K562 (cell line): Measurements from ENCODE around the gene ZSCAN21. TPM values are rescaled to one million over a fixed set of nuclear protein-coding genes. Genes with fewer than 3 reads are reported as not detected.
A peak's percentile ranks its signal among the peaks of the same experiment; 100 is the strongest.

Source experiments
- ATAC-seq: fragments of 200-7000 bp; cut with Tn5 transposase; 3 replicates; pipeline ENCODE4 v1.9.1; 2020; ENCODE audit warnings: moderate library complexity
- BruUV-seq: library from RNA; stranded (reverse); fragments of 400-500 nt; replicated peaks from 2 replicates; lab custom pipeline; 2021; lab: Mats Ljungman, UMichigan
- CTCF ChIA-PET: fragments of 300-600 bp; formaldehyde crosslinking; extraction: SDS; loops from one replicate; lab custom pipeline; 2021; ENCODE audit warnings: low intra/inter-chr PET ratio; lab: Yijun Ruan, JAX
- POLR2A ChIA-PET: fragments of 300-600, 350-650 bp; sonication (Branson Sonifier 250); formaldehyde crosslinking; extraction: SDS; loops from one replicate; lab custom pipeline; 2021; ENCODE audit warnings: antibody characterized with exemption, inconsistent platforms; lab: Yijun Ruan, JAX
- DNase-seq, 4 experiments: peaks; one replicate each; pipeline versions ENCODE4 v3.0.0 to v3.0.0-alpha.2; 2011 to 2018; ENCODE audit warnings: low spot score in 3 of 4, mixed read lengths in 3 of 4; ENCODE audit errors: extremely low read depth in 1 of 4
- FAIRE-seq: peaks from 2 replicates; lab custom pipeline; 2011; peaks lifted over from hg19 to GRCh38; lab: Jason Lieb, UNC
- H2AFZ ChIP-seq: 2 replicates; pipeline ENCODE4 v1.6.0; 2011; ENCODE audit warnings: low read depth, low read length, control low read depth, inconsistent platforms
- H3K27ac ChIP-seq: fragments of 200-600 bp; 3 replicates; pipeline ENCODE4 v1.8.0; 2011; ENCODE audit warnings: low read depth, mild to moderate bottlenecking, control low read depth, inconsistent platforms, low read length, moderate library complexity, mixed read lengths; ENCODE audit errors: extremely low read depth
- H3K27me3 ChIP-seq, 2 experiments: fragments of 300-600 bp in 1 of 2; 2 replicates in 1 of 2; 3 replicates in 1 of 2; pipeline versions ENCODE4 v1.6.0 to v1.8.0; 2011; ENCODE audit warnings: inconsistent platforms in 2 of 2, low read length in 2 of 2, mild to moderate bottlenecking in 1 of 2, mixed read lengths in 1 of 2, moderate library complexity in 1 of 2; ENCODE audit not compliant: control insufficient read depth in 2 of 2, insufficient read depth in 2 of 2
- H3K36me3 ChIP-seq: fragments of 300-600 bp; 3 replicates; pipeline ENCODE4 v1.8.0; 2011; ENCODE audit warnings: mild to moderate bottlenecking, low read length, inconsistent platforms; ENCODE audit not compliant: control insufficient read depth, insufficient read depth
- H3K4me1 ChIP-seq, 2 experiments: fragments of 200-600 bp in 1 of 2; replicated peaks in 1 of 2; 2 replicates in 1 of 2; 3 replicates in 1 of 2; pipeline versions ENCODE4 v1.5.1 to v1.8.0; 2011; ENCODE audit warnings: inconsistent platforms in 2 of 2, low read length in 2 of 2, mild to moderate bottlenecking in 1 of 2, mixed read lengths in 1 of 2, moderate library complexity in 1 of 2; ENCODE audit not compliant: control insufficient read depth in 2 of 2, insufficient read depth in 2 of 2
- H3K4me2 ChIP-seq: 2 replicates; pipeline ENCODE4 v1.6.1; 2011; ENCODE audit warnings: low read length, control low read depth, inconsistent platforms, mixed read lengths; ENCODE audit not compliant: insufficient read depth
- H3K4me3 ChIP-seq: fragments of 200-600 bp; sonication (generic), shearing (Covaris generic); 2 replicates; pipeline ENCODE4 v1.5.1; 2016; ENCODE audit warnings: control low read depth, inconsistent platforms
- H3K79me2 ChIP-seq: fragments of 200-600 bp; 3 replicates; pipeline ENCODE4 v1.8.0; 2011; ENCODE audit warnings: low read length, inconsistent platforms; ENCODE audit not compliant: control insufficient read depth, insufficient read depth
- H3K9ac ChIP-seq, 2 experiments: 2 replicates each; pipeline versions ENCODE4 v1.6.0 to v1.6.1; 2011; ENCODE audit warnings: low read depth in 2 of 2, low read length in 2 of 2, control low read depth in 1 of 2, inconsistent platforms in 1 of 2, mild to moderate bottlenecking in 1 of 2, mixed read lengths in 1 of 2; ENCODE audit not compliant: insufficient read depth in 1 of 2
- H3K9me1 ChIP-seq: one replicate; pipeline ENCODE4 v1.6.0; 2011; ENCODE audit warnings: inconsistent platforms, mild to moderate bottlenecking, low read length, moderate library complexity; ENCODE audit not compliant: control insufficient read depth, insufficient read depth
- H3K9me3 ChIP-seq: replicated peaks from 2 replicates; pipeline ENCODE4 v1.5.1; 2011; ENCODE audit warnings: low read depth, low read length, inconsistent platforms; ENCODE audit not compliant: control insufficient read depth, insufficient read depth
- H4K20me1 ChIP-seq: replicated peaks from 2 replicates; pipeline ENCODE4 v1.6.1; 2011; ENCODE audit warnings: low read length, inconsistent platforms, mixed read lengths; ENCODE audit not compliant: control insufficient read depth, insufficient read depth
- CBFB ChIP-seq: sonication (generic); formaldehyde crosslinking; IDR thresholded peaks from 2 replicates; pipeline ENCODE4 v1.4.0; 2020; ENCODE audit warnings: mild to moderate bottlenecking, missing genetic modification reagents
- CHD1 ChIP-seq: fragments of 200-600 bp; sonication (generic); IDR thresholded peaks from one replicate; pipeline ENCODE4 v1.6.1; 2012; ENCODE audit warnings: mild to moderate bottlenecking, moderate library complexity, low read length, inconsistent platforms
- CTBP1 ChIP-seq: fragments of 450-650 bp; IDR thresholded peaks from 2 replicates; pipeline ENCODE4 v1.6.1; 2016; ENCODE audit warnings: borderline replicate concordance
- CXXC5 ChIP-seq: fragments of 250-450 bp; sonication (Bioruptor Pico); IDR thresholded peaks from 2 replicates; pipeline ENCODE4 v1.8.0; 2022; ENCODE audit warnings: inconsistent platforms, mild to moderate bottlenecking, moderate library complexity
- FOXJ3 ChIP-seq: sonication (generic); formaldehyde crosslinking; IDR thresholded peaks from 2 replicates; pipeline ENCODE4 v1.4.0; 2020; ENCODE audit warnings: mild to moderate bottlenecking, missing genetic modification reagents
- RFX1 ChIP-seq: fragments of 450-650 bp; IDR thresholded peaks from 2 replicates; pipeline ENCODE4 v1.6.1; 2016; ENCODE audit warnings: mild to moderate bottlenecking, moderate library complexity
- SIRT6 ChIP-seq: IDR thresholded peaks from one replicate; pipeline ENCODE4 v1.6.1; 2012; ENCODE audit warnings: low read depth, mild to moderate bottlenecking, control low read depth, inconsistent platforms, low read length, moderate library complexity
- ZBTB49 ChIP-seq: sonication (generic); formaldehyde crosslinking; IDR thresholded peaks from 2 replicates; pipeline ENCODE4 v1.8.0; 2022; ENCODE audit warnings: missing genetic modification reagents, mild to moderate bottlenecking, borderline replicate concordance
- ZFX ChIP-seq: sonication (generic); formaldehyde crosslinking; IDR thresholded peaks from 2 replicates; pipeline ENCODE4 v1.8.0; 2022; ENCODE audit warnings: mild to moderate bottlenecking, missing genetic modification reagents, moderate library complexity
- ZNF655 ChIP-seq: fragments of 250-450 bp; sonication (Bioruptor Pico); IDR thresholded peaks from 2 replicates; pipeline ENCODE4 v1.5.0; 2021
- ZNF695 ChIP-seq: fragments of 450-650 bp; formaldehyde crosslinking; IDR thresholded peaks from 2 replicates; pipeline ENCODE4 v1.4.0; 2020; ENCODE audit warnings: mild to moderate bottlenecking, moderate library complexity
- WGBS: fragments of 100-300 bp; shearing (Covaris generic); methylation state at CpG from one replicate; pipeline ENCODE4 v1.1.6; 2016; ENCODE audit warnings: low coverage, mixed read lengths; ENCODE audit not compliant: insufficient coverage; ENCODE audit errors: missing lambda C conversion rate; 5-methylcytosine and 5-hydroxymethylcytosine counted together
- in situ Hi-C: fragments of 300-500 bp; cut with MboI; formaldehyde crosslinking; loops from 4 replicates; pipeline ENCODE4 v1.15.0; 2018; ENCODE audit warnings: inconsistent platforms, mixed read lengths
- intact Hi-C: fragments of 100-400 bp; cut with micrococcal nuclease; formaldehyde crosslinking; loops from 2 replicates; pipeline ENCODE4 v1.14.2; 2022
- polyA plus RNA-seq, 8 experiments: library from polyadenylated mRNA; depleted of rRNA in 4 of 8; stranded (reverse) in 5 of 8; unstranded in 3 of 8; fragments of >200 nt; fragmentation: Nextera tagmentation in 2 of 8; fragmentation: Illumina TruSeq in 1 of 8; extraction: Ambion mirVana in 2 of 8; extraction: Trizol in 1 of 8; gene quantifications; 2 replicates each; pipeline versions ENCODE4 v1.2.1 to v1.2.3, GENCODE V29; 2011 to 2014; ENCODE audit warnings: inconsistent platforms in 1 of 8, missing spikeins in 1 of 8
- total RNA-seq, 7 experiments: library from RNA; depleted of rRNA in 6 of 7; stranded (reverse); fragments of >200 nt in 6 of 7; fragmentation: Illumina TruSeq in 2 of 7; extraction: Trizol in 2 of 7; gene quantifications; 2 replicates each; pipeline versions ENCODE4 v1.2.1 to v1.2.3, GENCODE V29; 2011 to 2021; ENCODE audit warnings: low replicate concordance in 1 of 7
- TF ChIP-seq, protein P1 (sequence below): fragments of 450-650 bp; IDR thresholded peaks from 2 replicates; pipeline ENCODE4 v1.6.1; 2016

The ZSCAN21 gene
- total and polyA plus RNA-seq, 9 of the 15 experiments (the other 6 are each of a cell fraction or from before 2014, with no cell fraction given) = 5.9 to 15.5 (median 13.2) TPM

DNA sequence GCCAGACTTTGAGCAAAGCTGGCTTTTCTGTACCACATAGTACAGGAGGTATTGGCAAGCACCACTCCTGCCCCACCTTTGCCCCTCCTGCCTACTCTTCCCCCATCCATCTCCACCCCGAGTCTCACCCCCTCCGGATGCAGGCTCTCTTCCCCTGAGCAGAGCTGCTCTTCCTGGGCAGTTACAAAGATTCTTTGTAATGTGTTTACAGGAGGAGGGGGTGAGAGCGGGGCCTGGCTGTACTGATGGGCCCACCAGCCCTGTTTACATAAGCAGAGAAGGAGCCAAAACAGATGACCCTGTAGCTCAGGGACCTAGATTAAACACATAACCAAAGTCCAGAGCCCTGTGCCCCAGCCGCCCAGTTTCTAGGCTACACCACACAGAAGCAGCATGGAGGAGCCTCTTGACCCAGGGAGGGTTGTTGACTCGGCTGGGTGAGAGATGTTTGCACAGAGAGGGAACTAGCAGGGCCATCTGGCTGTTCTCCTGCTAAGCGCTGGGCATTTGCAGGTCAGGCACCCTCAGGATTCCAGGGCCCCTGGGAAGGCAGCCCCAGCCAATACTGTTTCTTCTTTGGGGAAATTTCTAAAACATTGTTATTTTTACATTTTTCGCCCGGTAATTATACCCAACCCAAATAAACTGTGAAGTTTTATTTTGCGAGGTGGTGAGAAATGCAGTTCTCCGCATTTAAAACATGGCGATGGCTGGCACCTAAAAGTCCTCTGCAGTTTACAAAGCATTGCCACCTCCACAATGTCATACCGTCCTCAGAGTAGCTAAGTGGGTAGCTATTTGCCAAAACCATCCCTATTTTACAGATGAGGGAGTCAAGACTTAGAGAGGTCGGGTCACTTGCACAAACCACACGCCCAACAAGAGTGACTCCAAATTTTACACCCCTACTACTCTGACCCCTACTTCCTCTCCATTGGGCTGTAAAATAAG, 45.6 kb upstream of the ZSCAN21 start (continued):
- TF ChIP-seq CXXC5 (CRISPR knock-in tag) (no peak), ZNF655 (CRISPR knock-in tag) (no peak), CHD1 (no peak), ZNF695 (CRISPR knock-in tag) (no peak)

- intact Hi-C loops (no loop called here), in situ Hi-C loops (no loop called here)
- WGBS = 2% methylated on average over 3 of the region's 3 CpGs
- H4K20me1 ChIP-seq = no peaks in the 10 kb centered on the region
- no peak for ATAC-seq
- ChIA-PET CTCF (no interaction called here), POLR2A (interaction anchor here (0.6 to 0.8 kb wide), 3 partner anchors 9 to 110 kb away, joined by 3 to 4 read pairs (median 4); no protein-coding TSS in a partner anchor)
- no peaks in the 10 kb centered on the region for H3K36me3 ChIP-seq
- no peak overlapping the region for H3K4me2 ChIP-seq
- H3K9ac ChIP-seq = no peak overlapping the region
- H3K27ac ChIP-seq = no peak overlapping the region
- H3K9me3 ChIP-seq = no peaks in the 10 kb centered on the region
- no peaks in the 10 kb centered on the region for H3K9me1 ChIP-seq
- FAIRE-seq = no peak
- peaks cover 39 to 65% of the 10 kb centered on the region in 2 experiments for H3K27me3 ChIP-seq
- H2AFZ ChIP-seq = no peak overlapping the region
- BruUV-seq = no TSS peak
- no peaks in the 10 kb centered on the region for H3K79me2 ChIP-seq
- no peak for DNase-seq
- peaks cover 4 to 5% of the 10 kb centered on the region in 2 experiments; a peak in 4 of 5 replicates for H3K4me1 ChIP-seq
- H3K4me3 ChIP-seq = no peak overlapping the region
- TF ChIP-seq ZFX (CRISPR knock-in tag) = no peak
- TF ChIP-seq, protein P1, sequence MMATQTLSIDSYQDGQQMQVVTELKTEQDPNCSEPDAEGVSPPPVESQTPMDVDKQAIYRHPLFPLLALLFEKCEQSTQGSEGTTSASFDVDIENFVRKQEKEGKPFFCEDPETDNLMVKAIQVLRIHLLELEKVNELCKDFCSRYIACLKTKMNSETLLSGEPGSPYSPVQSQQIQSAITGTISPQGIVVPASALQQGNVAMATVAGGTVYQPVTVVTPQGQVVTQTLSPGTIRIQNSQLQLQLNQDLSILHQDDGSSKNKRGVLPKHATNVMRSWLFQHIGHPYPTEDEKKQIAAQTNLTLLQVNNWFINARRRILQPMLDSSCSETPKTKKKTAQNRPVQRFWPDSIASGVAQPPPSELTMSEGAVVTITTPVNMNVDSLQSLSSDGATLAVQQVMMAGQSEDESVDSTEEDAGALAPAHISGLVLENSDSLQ = peak; percentile 83
- TF ChIP-seq CTBP1 = no peak
- no peak for TF ChIP-seq ZBTB49 (CRISPR knock-in tag)
- peak; percentile 95 for TF ChIP-seq RFX1
- 0 out of 2 replicates have a peak, but pooled peaks have one; percentile 20 for TF ChIP-seq FOXJ3 (CRISPR knock-in tag)
- no peak for TF ChIP-seq SIRT6
- 0 out of 2 replicates have a peak, but pooled peaks have one; percentile 28 for TF ChIP-seq CBFB (CRISPR knock-in tag)
Observed at GRCh38 chr7:100007887-100008286, 41.7 kb upstream of the ZSCAN21 start.
